Smooth muscle cell of the coronary artery (primary cell): Measurements from ENCODE around the gene TUBGCP4. TPM values are rescaled to one million over a fixed set of nuclear protein-coding genes. Genes with fewer than 3 reads are reported as not detected.

Experiments
- total RNA-seq: library from RNA; depleted of rRNA; stranded (reverse); fragments of >200 nt; gene quantifications from 2 replicates; pipeline ENCODE4 v1.2.3, GENCODE V29; 2014; ENCODE audit warnings: low replicate concordance

The TUBGCP4 gene
- 6.1 and 10.1 TPM in 2 replicates for total RNA-seq

GRCh38 chr15:43370975-43371974 is at the start of gene TUBGCP4, which contains the start of gene ZSCAN29:
TSS of gene TUBGCP4 (plus strand) at chr15:43371101. CDS start at chr15:43371355, 254 bp downstream.
TSS of gene ZSCAN29 (minus strand) at chr15:43371043. CDS start at chr15:43369913, 1,130 bp downstream.

GRCh38 chr15:43329960-43330779 is 40.7 kb upstream of the TUBGCP4 start, which contains the start of gene LCMT2:
TSS of gene LCMT2 (minus strand) at chr15:43330573. CDS start at chr15:43330489, 84 bp downstream.

Other genes with a start within 250 kb of the TUBGCP4 start
- gene TMEM62, start 237.5 kb upstream of the TUBGCP4 start, total RNA-seq = 4.9 and 6.8 TPM in 2 replicates
- gene CCNDBP1, start 185.7 kb upstream of the TUBGCP4 start, total RNA-seq = 40.1 and 72.2 TPM in 2 replicates
- gene EPB42, start 150.1 kb upstream of the TUBGCP4 start, total RNA-seq = not detected in 2 replicates
- not detected in 2 replicates for gene TGM5, start 104.2 kb upstream of the TUBGCP4 start, total RNA-seq
- not detected in 2 replicates for gene TGM7, start 68.8 kb upstream of the TUBGCP4 start, total RNA-seq
- gene LCMT2, start 40.5 kb upstream of the TUBGCP4 start, total RNA-seq = 7.3 and 7.8 TPM in 2 replicates
- 10.9 and 16.6 TPM in 2 replicates for gene ZSCAN29, start 58 bp upstream of the TUBGCP4 start, total RNA-seq
- 51.7 and 57.5 TPM in 2 replicates for gene TP53BP1, start 122.1 kb downstream of the TUBGCP4 start, total RNA-seq
- 13.8 and 31.1 TPM in 2 replicates for gene MAP1A, start 146.5 kb downstream of the TUBGCP4 start, total RNA-seq
- gene PPIP5K1, start 219.1 kb downstream of the TUBGCP4 start, total RNA-seq = 13.8 and 18.0 TPM in 2 replicates
- gene CKMT1B, start 222.9 kb downstream of the TUBGCP4 start, total RNA-seq = not detected in 2 replicates
- under 0.01 TPM in 2 replicates for gene STRC, start 247.7 kb downstream of the TUBGCP4 start, total RNA-seq